HG03521 (cell line): Measurements from ENCODE around the gene UQCR10.

Source experiments
- ATAC-seq: cut with Tn5 transposase; IDR thresholded peaks from one replicate; pipeline ENCODE4 v1.9.1; 2021; ENCODE audit warnings: mild to moderate bottlenecking, moderate library complexity; ENCODE audit not compliant: unreplicated experiment

The UQCR10 gene

GRCh38 chr22:29767171-29768051 lies at the start of gene UQCR10:
Gene UQCR10 (plus strand): TSS chr22:29767369. CDS start chr22:29767399, 30 bp downstream.
- peak; percentile 60 for ATAC-seq

- ATAC-seq, result no peak
These were observed 49.4 kb upstream of the UQCR10 start for GRCh38 chr22:29717789-29718188.

- no peak for ATAC-seq
These were observed 47.9 kb upstream of the UQCR10 start for GRCh38 chr22:29718949-29719898.

- ATAC-seq, result no peak
These were observed 47.1 kb upstream of the UQCR10 start, which contains the start of gene CABP7 for GRCh38 chr22:29719899-29720645. Gene CABP7 (plus strand): TSS chr22:29720003. CDS start chr22:29720425, 422 bp downstream.

GRCh38 chr22:29720811-29721323 lies 46.3 kb upstream of the UQCR10 start:
- no peak for ATAC-seq

GRCh38 chr22:29722151-29722550 lies 45.0 kb upstream of the UQCR10 start:
- ATAC-seq, result no peak

- ATAC-seq, result no peak
These were observed 44.6 kb upstream of the UQCR10 start for GRCh38 chr22:29722587-29722986.

- ATAC-seq, result no peak
These were observed 43.4 kb upstream of the UQCR10 start for GRCh38 chr22:29723766-29724165.

GRCh38 chr22:29724843-29725242 lies 42.3 kb upstream of the UQCR10 start:
- no peak for ATAC-seq

GRCh38 chr22:29726106-29726505 lies 41.1 kb upstream of the UQCR10 start:
- ATAC-seq, result no peak

- ATAC-seq, result no peak
These were observed 40.5 kb upstream of the UQCR10 start for GRCh38 chr22:29726512-29727130.

- ATAC-seq, result no peak
These were observed 40.0 kb upstream of the UQCR10 start for GRCh38 chr22:29727131-29727523.

- no peak for ATAC-seq
These were observed 38.0 kb upstream of the UQCR10 start for GRCh38 chr22:29729161-29729560.

- ATAC-seq, result no peak
These were observed 35.9 kb upstream of the UQCR10 start for GRCh38 chr22:29731058-29731850.

GRCh38 chr22:29732883-29733282 lies 34.3 kb upstream of the UQCR10 start:
- ATAC-seq, result no peak

- ATAC-seq, result no peak
These were observed 33.6 kb upstream of the UQCR10 start for GRCh38 chr22:29733362-29734201.

GRCh38 chr22:29734406-29734805 lies 32.8 kb upstream of the UQCR10 start:
- ATAC-seq, result no peak

GRCh38 chr22:29734838-29735237 lies 32.3 kb upstream of the UQCR10 start:
- no peak for ATAC-seq
